ENCODE measurements around the gene EXOC6B. TPM values are rescaled to one million over a fixed set of nuclear protein-coding genes. Genes with fewer than 3 reads are reported as not detected.

EXOC6B gene
- total RNA-seq, 3 donors from 2014 or later: 32.2 to 49.2 (median 37.0) TPM

- no peak for DNase-seq (ENCODE audit: low spot score in 2 of 2)
- TF ChIP-seq POLR2A (IDR thresholded peaks at IDR 0.05): no peak
- no peak for TF ChIP-seq CTCF (IDR thresholded peaks at IDR 0.05)
- no peak for TF ChIP-seq POLR2AphosphoS5 (IDR thresholded peaks at IDR 0.05)
- no peaks in the 10 kb centered on the region for H3K27me3 ChIP-seq
- no peaks in the 10 kb centered on the region for H3K9me3 ChIP-seq
- intact Hi-C loops (cut with DNase I; ENCODE audit: low total_unique reads): no loop called here
- no peaks in the 10 kb centered on the region for H3K36me3 ChIP-seq
- H3K4me3 ChIP-seq: no peak overlapping the region
- H3K4me1 ChIP-seq: no peaks in the 10 kb centered on the region
- H3K27ac ChIP-seq: no peak overlapping the region
Observed at GRCh38 chr2:72750977-72751639, 74.7 kb downstream of the EXOC6B start.

GRCh38 chr2:72750466-72750865, 75.4 kb downstream of the EXOC6B start:
- H3K27me3 ChIP-seq: no peaks in the 10 kb centered on the region
- no peaks in the 10 kb centered on the region for H3K9me3 ChIP-seq
- intact Hi-C loops (cut with DNase I; ENCODE audit: low total_unique reads): no loop called here
- no peak overlapping the region for H3K4me3 ChIP-seq
- no peaks in the 10 kb centered on the region for H3K36me3 ChIP-seq
- no peak for TF ChIP-seq CTCF (IDR thresholded peaks at IDR 0.05)
- TF ChIP-seq POLR2AphosphoS5 (IDR thresholded peaks at IDR 0.05): no peak
- no peak for TF ChIP-seq POLR2A (IDR thresholded peaks at IDR 0.05)
- H3K4me1 ChIP-seq: no peaks in the 10 kb centered on the region
- H3K27ac ChIP-seq: no peak overlapping the region
- no peak for DNase-seq (ENCODE audit: low spot score in 2 of 2)

- no peak for DNase-seq (ENCODE audit: low spot score in 2 of 2)
- H3K4me3 ChIP-seq: no peak overlapping the region
- no peaks in the 10 kb centered on the region for H3K36me3 ChIP-seq
- TF ChIP-seq POLR2AphosphoS5 (IDR thresholded peaks at IDR 0.05) (no peak), CTCF (IDR thresholded peaks at IDR 0.05) (no peak)
- no peaks in the 10 kb centered on the region for H3K4me1 ChIP-seq
- H3K27ac ChIP-seq: no peak overlapping the region
- H3K9me3 ChIP-seq: no peaks in the 10 kb centered on the region
- no peaks in the 10 kb centered on the region for H3K27me3 ChIP-seq
- intact Hi-C loops (cut with DNase I; ENCODE audit: low total_unique reads): no loop called here
Observed at GRCh38 chr2:72747344-72747743, 78.5 kb downstream of the EXOC6B start.

DNA sequence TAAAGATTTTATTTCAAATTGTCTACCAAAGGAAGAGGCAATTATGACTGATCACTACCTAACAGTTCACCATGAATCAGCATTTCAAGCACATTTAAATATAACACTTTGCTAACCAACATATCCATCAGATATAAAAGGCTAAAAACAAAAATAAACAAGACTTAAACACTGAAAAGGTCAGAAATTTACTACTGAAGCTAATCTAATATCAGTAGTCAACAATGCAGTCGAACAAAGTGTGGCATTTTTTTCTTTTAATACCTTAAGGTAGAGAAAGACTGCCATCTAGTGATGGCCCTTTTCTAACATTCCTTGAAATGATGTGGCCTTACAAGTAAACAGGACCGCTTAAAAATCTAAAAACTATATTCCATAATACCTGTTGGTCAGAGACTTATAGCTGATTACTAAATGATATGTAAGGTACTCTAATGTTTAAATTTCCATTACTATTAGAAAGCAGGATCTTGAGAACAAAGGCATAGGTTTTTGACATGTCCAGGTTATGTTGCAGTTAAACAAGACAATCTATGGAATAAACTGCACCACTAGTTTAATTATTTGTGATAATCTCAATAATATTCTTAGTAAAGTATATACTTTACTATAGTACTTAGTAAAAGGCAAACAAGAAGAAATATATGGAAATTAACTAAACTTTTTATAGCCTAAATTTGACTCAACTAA, 80.0 kb downstream of the EXOC6B start:
- H3K36me3 ChIP-seq: no peaks in the 10 kb centered on the region
- no peaks in the 10 kb centered on the region for H3K4me1 ChIP-seq
- H3K27ac ChIP-seq: no peak overlapping the region
- no peak overlapping the region for H3K4me3 ChIP-seq
- H3K9me3 ChIP-seq: no peaks in the 10 kb centered on the region
- TF ChIP-seq CTCF (IDR thresholded peaks at IDR 0.05) (peak in 2 of 3 donors; percentile 48 to 66), POLR2AphosphoS5 (IDR thresholded peaks at IDR 0.05) (no peak)
- DNase-seq (ENCODE audit: low spot score in 2 of 2): no peak
- intact Hi-C loops (cut with DNase I; ENCODE audit: low total_unique reads): no loop called here
- H3K27me3 ChIP-seq: no peaks in the 10 kb centered on the region

DNA sequence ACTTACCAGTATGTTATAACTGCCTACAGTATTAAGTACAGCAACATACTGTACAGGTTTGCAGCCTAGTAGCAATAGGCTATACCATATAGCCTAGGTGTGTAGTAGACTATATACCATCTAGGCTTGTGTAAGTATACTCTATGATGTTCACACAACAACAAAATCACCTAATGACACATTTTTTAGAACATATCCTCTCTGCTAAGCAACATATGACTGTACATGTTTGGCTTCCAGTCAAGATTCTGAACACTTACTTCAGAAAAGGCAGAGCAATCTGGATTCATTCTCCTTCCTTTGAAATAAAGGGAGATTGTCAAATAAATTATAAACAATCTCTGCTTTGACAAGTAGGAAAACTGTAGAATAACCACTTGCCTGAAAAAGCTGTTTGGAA, 81.8 kb downstream of the EXOC6B start:
- H3K36me3 ChIP-seq: no peaks in the 10 kb centered on the region
- intact Hi-C loops (cut with DNase I; ENCODE audit: low total_unique reads): loop anchor here (5.0 kb wide), 1 partner anchor 1132 kb away; no protein-coding TSS in a partner anchor

More for the DNA sequence above, 81.8 kb downstream of the EXOC6B start:
- no peaks in the 10 kb centered on the region for H3K9me3 ChIP-seq
- no peaks in the 10 kb centered on the region for H3K27me3 ChIP-seq
- H3K27ac ChIP-seq: no peak overlapping the region
- DNase-seq (ENCODE audit: low spot score in 2 of 2): no peak
- no peaks in the 10 kb centered on the region for H3K4me1 ChIP-seq
- TF ChIP-seq CTCF (IDR thresholded peaks at IDR 0.05) (no peak), POLR2A (IDR thresholded peaks at IDR 0.05) (no peak), POLR2AphosphoS5 (IDR thresholded peaks at IDR 0.05) (no peak)
- no peak overlapping the region for H3K4me3 ChIP-seq
